AG08395 (cell line): Measurements from ENCODE around the gene BID.

Experiments
- DNase-seq: peaks from one replicate; pipeline ENCODE4 v3.0.0; 2012; ENCODE audit warnings: mixed read lengths, low spot score

Gene BID

DNA sequence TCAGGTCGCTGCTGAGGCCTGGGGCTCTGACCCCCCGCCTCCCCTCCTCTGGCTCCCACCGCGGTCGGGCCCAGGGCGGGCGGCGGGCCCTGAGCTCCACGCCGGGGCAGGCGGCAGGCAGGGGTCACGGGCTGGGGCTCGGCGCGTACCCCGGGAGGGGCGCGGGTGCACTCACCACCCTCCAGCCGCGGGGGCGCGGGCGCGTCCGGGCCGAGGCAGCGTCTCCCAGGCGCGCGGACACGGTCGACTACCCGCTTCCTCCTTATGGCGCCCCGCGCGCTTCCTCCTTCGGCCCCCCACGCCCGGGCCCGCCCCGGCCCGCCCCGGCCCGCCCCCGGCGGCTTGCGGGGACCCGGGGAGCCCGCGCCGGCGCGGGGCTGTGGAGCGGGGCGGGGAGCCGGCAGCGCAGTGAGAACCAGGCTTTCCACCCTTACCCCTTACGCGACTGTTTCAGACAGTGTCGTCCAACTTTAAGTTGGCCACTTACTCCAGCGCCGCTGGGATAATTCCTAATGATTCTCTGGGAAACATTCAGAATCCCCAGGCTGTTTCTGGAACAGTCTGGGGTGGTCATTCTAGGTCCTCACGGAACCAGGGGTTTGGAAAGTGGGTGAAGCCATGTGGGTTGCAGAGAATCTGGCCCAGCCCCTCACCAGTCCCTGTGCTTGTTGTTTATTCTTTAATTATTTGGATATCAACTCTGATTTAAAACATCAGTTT, at the start of gene BID:
BID (minus strand) TSS at position 264 of the 720 bp plus-strand sequence. CDS start 24,353 bp downstream, outside the sequence.
- DNase-seq = peak; percentile 58

DNA sequence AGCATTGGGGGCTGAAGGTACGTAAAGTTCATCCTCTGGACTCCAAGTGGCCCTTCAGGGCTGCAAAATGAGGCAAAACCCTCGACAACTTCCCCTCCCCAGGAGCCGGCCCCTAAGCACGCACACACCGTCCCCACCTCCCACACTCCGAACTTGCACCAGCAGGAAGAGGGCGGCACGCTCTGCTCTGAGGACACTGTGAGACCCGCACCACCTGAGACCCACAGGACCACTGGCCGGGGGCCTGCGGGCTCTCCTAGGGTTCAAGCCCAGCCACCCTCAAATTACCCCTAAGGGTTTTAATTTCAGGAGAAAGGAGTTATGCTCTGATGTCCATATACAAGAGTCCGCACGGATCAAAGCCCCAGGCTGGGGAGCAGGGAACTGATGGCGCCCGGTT, 49.7 kb upstream of the BID start:
- DNase-seq = no peak

DNA sequence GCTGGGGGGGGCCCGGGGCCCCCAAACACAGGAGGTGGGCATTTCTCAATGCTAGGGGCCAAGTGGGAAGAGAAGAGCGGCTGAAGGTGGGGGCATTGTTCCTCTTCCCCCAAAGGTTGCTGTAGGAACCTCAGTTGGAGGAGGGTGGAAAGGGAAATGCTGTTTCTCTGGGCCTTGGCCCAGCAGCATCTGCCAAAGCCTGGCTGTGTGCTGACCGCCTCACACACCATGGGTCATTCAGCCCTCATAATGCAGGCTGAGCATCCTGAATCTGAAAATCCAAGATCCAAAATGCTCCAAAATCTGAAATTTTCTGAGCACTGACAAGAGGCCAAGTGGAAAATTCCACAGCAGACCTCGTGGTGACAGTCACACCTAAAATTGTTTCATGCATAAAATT, 49.0 kb upstream of the BID start:
- no peak for DNase-seq

DNA sequence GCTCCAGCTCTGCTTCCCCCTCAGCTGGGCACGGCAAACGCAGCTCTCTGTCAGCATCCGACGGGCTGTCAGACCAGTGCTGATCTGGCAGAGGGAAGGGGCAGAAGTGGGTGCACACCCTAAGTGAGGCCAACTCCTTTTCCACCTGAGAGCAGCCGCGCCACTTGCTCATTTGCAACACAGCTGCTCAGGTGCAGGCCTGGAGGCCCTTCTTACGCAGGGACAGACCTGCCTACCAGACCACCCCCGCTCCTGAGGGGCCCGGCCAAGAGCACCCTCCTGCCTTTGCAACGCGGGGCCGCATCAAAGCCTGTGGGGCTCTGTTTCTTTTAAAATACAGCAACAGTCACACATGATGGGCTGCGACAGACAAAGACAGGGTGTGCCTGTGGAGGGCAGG, 47.8 kb upstream of the BID start:
- DNase-seq = no peak

DNA sequence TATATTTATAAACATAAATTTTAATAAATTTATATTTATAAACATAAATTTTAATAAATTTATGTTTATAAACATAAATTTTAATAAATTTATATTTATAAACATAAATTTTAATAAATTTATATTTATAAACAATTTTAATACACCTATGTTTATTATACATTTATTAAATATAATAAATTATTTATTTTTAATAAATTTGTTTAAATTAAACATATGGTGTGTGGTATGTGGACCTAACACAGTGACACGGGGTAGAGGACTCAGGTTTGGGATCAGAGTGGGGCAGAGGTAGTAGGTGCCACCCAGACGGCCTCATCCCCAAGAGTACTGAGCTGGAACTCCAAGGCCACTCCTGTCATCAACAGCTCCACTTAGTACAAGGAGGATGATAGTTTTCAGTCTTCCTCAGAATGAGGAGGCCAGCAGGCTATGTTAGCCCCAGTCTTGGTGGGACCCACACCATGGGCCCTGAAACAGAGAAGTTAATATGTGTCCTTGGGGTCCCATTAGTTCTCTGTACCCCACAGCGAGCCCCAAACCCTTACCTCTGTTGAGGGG, 46.7 kb upstream of the BID start:
- DNase-seq = no peak

DNA sequence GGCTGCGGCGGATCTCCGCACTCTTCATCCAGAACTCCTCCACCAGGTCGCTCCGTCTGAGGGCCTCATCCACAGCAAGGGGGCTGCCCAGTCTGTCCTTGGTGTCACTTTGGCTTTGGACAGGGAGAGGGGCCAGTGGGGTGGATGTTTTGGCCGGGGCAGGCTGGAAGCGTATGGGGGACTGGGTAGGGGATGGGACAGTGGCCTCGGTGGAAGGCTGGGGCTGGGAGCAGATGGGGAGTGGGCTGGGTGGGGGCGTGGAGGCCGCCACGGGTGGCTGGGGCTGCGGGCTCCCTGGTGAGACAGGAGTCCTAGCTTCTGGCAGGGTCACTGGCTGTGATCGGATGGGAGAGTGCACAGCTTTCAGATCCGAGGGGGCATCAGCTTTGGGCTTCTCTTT, 44.4 kb upstream of the BID start:
- DNase-seq = no peak

DNA sequence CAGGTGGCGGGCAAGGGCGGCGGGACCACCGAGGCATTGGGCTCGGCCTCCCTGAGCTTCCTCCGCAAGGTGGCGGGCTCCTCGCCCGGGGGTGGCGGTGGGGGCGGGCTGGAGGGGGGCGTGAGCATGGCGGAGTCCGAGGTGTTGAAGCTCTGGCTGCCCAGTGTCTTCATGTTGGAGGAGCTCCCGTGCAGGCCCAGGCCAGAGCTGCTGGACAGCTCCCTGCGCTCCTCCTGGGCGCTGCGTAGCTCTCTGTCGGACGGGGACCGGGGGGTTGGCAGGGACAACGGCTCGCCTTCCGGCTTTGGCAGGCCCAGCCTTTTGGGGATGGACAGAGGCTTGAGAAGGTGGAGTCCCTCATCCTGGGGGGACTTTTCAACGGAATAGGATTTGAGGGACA, 43.9 kb upstream of the BID start:
- DNase-seq = no peak

DNA sequence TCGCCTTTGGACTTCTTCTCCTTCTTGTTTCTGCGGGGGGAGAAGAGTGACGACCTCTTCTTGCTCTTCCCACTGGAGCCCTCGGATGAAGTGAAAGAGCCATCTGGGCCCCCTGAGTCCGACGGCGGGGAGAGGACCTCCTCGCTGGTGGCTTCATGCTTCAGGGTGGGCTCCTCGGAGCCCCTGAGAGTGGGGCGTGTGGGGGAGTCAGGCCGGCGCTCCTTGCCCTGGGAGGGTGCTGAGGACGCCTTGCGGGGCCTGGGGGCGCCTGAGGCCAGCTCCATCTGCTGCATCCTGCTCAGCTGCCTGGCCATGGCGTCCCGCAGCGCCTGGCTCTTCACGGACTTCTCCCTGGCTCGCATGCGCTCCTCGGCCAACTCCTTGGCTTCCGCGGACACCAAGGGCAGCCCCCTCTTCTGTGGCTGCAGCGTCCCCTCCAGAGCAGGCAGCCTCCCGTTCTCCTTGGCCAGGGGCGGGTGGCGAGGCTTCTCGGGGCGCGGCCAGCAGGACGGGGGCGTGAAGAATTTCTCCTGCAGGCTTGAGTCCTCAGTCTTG, 43.3 kb upstream of the BID start:
- no peak for DNase-seq

DNA sequence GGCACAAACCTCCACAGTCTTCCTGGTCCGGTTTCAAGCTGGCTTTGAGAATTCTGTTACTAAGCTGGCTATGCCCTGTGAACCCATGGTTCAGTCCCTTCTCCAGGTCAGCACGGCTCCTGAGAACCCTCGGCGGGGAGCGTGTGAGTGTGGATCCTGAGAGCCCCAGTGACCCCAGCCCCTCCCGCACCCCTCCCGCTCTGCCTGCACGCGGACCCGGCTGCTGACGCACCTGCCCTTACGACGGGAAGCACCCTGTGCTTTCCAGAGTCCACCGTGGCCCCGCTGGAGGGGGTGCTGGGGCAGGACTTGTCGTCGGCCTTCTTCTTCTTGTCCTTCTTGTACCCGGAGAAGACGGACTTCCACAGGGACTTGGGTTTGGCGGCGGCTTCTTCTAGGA, 42.8 kb upstream of the BID start:
- DNase-seq = no peak

DNA sequence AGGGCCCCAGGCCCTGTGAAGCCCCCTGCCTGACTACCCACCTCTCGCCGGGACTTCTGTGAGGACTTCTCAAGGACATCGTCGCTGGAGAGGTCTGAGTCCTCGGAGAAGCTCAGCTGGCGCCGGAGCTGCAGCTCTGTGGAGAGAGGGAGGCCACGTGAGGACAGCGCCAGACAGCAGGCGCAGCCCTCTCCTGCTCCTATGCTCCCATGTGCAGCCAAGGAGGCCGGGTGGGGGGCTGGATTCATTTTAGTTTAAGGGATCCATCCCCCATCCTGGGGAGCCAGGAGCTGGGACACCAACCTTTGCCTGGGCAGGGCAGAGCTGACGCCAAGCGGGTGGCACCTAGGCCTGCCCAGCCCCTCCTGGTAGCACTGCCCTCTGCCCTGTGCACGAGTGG, 42.4 kb upstream of the BID start:
- DNase-seq = no peak

DNA sequence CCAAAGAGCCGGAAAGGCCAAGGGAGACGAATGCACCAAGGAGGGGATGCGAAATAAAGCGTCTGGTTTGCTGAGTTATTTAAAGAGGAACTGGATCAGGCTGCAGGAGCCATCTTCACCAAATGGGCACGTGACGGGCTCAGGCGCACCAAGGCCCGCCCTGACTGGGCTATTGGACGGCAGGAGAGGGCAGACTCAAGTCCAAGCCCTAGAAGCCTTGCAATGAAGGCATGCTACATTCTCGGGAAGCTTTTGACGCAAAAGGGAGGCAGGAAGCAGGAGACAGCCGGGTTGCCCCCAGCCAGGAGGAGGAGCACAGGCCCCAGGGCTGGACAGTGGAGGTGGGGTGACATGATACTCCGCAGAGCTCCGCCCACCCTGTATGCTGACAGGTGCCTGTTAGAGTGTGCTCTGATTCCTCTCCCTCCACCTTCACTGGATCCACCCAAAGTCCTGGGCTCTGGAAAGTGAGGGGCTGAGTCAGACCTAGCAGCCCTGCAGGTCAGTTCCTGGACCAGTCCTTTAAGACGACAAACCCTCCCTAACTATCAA, 41.5 kb upstream of the BID start:
- no peak for DNase-seq

DNA sequence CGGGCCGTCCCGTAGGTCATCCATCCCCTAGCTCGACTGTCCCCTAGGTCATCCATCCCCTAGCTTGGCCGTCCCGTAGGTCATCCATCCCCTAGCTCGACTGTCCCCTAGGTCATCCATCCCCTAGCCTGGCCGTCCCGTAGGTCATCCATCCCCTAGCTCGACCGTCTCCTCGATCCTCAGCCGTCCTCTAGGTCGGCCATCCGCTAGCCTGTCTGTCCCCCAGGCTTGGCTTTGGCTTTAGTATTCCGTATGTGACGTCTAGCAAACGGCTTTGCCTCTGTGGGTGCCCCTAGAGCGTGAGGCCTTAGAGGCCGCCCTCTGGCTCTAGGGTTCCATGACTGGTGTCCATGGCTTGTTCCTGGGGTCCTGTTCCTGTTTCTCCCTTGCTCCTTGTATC, 40.6 kb upstream of the BID start:
- no peak for DNase-seq

DNA sequence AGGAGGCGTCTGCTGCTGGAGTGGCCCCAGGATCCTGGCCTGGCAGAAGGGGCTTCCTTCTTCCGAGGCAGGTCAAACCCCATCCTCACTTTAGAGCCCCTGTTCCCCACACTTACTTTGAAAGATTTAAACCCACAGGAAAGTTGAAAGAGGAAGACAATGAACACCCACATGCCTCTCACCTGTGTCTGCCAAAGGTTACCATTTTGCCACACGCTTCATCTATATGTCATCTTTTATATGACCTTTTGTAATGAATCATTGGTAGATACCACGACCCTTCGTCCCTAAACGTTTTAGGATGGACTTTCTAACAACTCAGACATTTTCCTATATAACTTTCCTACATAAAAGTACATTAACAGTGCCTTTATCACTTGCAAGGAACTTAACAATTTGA, 39.8 kb upstream of the BID start:
- no peak for DNase-seq

DNA sequence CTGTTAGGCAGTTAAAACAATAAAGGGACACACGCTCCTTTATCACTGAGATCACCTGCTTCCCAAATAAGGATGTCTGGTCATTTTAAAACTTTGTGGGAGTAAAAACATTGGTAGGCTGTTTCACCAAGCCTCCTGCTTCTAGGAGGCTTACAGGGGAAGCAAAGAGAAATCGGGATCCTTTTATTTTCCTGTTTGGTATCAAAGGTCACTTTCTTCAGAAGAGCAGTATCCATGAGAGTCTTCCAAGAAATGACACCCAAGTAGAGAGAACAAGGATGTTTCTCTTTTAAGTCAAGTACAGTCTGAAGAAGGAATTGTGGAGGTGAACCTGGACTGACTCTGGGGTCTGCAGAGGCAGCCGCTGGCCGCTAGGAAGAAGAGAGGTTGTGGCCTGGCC, 36.9 kb upstream of the BID start:
- DNase-seq = no peak

DNA sequence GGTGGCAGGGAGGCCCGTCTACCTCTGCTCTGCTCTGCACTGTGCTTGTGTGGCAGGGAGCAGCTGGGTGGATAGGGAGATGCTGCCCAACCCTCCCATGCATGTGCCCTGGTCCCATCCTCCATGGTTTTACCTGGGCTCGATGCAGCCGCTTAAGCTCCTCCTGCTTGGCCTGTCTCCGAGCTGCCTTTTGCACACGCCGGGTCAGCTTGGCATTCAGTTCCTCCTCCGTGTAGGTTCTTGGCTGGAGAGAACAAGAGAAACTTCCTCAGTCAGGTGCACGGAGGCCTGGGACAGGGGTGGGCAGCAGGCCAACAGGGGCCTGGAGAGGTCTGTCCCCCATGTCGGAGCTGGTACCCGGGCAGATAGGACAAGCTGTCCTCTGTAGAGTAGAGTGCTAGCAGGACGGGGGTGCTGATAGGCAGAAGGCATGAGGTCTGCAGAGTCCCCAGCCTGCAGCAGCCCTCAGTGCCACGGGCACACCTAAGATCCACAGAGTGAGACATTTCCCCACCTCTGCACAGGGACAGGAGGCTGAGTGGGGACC, 36.4 kb upstream of the BID start:
- DNase-seq = no peak

DNA sequence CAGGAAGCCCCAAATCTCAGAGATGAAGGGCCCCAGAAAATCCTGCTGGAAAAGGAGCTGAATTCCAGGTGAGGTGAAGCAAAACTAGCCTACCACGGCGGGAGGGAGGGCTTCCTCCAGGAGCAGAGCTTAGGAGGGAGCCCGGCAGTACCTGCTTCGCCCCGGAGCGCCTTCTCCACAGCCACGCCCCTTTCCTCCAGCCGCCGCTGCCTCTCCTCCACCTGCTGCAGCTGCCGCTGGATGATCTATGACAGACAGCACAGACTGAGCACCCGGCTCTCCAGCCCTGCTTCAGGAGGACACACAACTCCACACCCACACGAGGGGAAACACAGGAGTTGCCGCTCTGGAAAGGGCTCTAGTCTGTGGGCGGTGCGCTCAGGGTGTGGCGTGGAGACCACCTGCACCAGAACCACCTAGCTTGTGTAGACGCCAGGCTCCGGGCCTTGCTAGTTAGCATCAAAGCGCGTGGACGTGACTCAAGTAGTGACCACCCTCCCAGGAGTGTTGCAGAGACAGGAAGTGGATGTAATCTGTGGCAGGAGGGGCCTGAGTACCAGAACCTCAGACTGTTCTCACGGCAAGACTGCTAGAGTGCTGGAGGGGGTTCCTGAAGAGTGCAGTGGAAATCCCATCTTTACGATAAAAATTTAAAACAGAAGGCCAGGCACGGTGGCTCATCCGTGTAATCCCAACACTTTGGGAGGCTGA, 34.6 kb upstream of the BID start:
- DNase-seq = no peak

DNA sequence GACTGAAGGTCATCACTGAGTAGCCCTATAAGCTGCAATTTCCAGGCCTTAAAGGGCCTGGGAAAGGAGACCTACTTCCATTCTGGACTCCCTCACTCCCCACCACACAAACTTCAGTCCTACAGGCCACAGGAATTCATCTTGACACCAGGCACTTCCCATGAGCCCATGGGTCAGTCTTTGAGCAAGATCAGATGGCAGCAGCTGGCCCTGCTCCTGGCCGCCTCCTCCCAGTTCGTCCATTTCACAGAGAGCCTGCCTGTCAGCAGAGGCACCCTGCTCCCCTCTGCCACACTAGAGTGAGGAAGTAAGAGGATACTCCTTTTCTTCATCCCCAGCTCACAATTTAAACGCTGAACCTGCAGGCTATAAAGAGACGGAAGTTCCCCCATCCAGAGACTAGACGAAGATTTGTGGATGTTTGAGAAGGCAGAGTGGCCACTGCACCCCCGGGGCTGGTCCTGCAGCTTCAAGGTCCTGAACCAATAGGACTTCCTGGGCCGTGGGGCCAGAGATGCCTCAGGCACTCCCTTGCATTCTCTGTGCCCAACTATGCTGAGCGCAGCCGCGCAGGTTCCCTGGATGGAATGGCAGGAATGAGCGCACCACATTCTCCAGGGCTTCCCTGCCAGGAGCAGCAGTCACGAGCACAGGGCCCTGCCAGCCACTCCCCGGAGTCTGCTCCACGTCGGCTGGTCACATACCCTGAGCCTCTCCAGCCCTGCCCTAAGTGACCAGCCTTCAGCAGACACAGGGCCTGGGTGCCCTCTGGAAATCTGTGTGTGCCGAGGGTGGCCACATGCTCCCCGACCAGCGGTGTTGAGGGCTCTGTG, 33.5 kb upstream of the BID start:
- DNase-seq = peak; percentile 31

DNA sequence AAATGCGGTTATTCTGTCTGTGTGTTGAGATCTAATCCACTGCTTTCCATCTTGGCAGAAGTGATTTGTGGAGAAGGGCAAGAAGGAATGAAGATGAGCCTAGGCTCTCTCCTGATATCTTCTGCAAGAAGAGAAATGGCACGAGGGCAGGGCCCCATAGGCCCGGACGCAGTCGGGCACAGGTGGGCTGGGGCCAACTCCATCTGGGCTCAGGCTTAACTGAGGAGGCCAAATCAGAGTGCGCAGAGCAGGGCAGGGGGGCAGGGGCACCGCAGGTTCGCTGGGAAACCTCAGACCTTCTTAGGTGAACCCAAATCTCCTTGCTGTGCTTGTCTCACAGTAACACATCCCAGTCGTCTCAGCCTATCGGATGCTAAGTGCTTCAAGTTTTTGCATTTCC, 32.8 kb upstream of the BID start:
- no peak for DNase-seq

DNA sequence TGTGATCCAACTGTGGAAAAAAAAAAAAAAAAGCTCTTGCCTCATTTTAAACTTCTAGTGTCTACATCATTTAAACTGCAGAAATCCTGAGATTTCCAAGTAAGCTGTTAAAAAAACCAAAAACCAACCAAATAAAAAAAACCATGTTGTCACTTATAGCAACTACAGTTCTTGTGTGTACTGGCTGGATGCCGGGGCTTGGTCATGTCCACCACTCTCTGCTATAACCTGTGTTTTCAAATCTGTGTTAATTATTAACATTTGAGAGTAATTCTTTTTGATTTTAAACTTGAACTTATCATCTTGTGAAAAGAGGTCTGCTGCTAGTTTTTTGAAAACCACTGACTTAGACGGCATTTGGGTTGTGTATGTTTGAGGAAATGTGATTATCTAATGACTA, 32.2 kb upstream of the BID start:
- DNase-seq = no peak

DNA sequence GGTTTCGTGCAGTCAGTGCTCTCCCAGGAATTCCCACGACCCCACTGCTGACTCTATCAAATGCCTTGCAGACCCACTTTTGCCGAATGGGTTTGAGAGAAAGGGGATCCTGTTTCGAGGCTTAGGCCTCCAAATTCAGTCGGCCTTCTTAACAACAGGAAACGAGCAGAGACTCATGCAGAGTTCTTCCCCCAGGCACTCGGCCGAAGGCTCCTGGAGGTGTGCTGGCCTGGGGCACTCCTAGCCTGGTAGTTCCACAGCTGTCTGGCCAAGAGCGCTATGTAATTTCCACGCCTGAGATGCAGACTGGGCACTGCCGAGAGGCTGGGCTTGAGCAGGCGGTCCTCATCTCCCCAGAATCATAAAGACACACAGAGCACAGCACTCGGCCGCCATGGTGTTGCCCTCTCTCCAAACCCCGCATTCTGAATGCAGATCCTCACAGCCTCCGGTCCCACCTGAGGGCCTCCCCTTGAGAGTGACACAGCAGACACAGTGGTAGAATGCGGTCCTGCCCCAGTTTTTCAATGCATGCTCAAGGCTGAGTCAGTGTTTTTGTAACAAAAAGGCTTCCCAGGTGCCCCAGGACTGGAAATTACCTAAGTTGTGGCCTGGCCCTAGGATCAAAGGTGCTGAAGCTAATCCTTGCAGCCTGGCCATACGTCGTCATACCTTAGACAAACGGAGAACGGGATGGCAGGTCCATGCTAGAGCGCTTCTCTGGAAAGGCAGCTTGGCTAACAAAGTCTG, 30.2 kb upstream of the BID start:
- no peak for DNase-seq
